Ramos (cell line): Measurements from ENCODE around the gene TFDP2.
"Not testable (repeated sequence)": the region's sequence is repeated elsewhere in the genome, so short reads cannot be mapped to it uniquely, and the experiment has no call there.

Experiments
- in situ Hi-C: fragments of 300-500 bp; cut with MboI; formaldehyde crosslinking; loops from one replicate; pipeline ENCODE4 v1.14.3; 2022; ENCODE audit warnings: low sequenced_read_pairs; ENCODE audit not compliant: unreplicated experiment

Gene TFDP2

GRCh38 chr3:142077859-142078500 is 71.4 kb downstream of the TFDP2 start:
- in situ Hi-C loops, result no loop called here

GRCh38 chr3:142077155-142077858 is 72.0 kb downstream of the TFDP2 start:
- in situ Hi-C loops, result no loop called here

GRCh38 chr3:142075656-142076055 is 73.7 kb downstream of the TFDP2 start:
- in situ Hi-C loops, result not testable (repeated sequence)

- in situ Hi-C loops, result no loop called here
Observed at GRCh38 chr3:142072816-142073215, 76.5 kb downstream of the TFDP2 start.

- in situ Hi-C loops, result no loop called here
Observed at GRCh38 chr3:142065932-142066331, 83.4 kb downstream of the TFDP2 start.

- in situ Hi-C loops, result no loop called here
Observed at GRCh38 chr3:142065344-142065743, 84.0 kb downstream of the TFDP2 start.

GRCh38 chr3:142064454-142064853 is 84.9 kb downstream of the TFDP2 start:
- in situ Hi-C loops, result no loop called here

GRCh38 chr3:142057331-142057725 is 92.0 kb downstream of the TFDP2 start:
- in situ Hi-C loops, result no loop called here

GRCh38 chr3:142056656-142057330 is 92.6 kb downstream of the TFDP2 start:
- in situ Hi-C loops, result no loop called here

GRCh38 chr3:142053835-142054234 is 95.5 kb downstream of the TFDP2 start:
- in situ Hi-C loops, result no loop called here

GRCh38 chr3:142053244-142053643 is 96.1 kb downstream of the TFDP2 start:
- in situ Hi-C loops, result no loop called here

- in situ Hi-C loops, result no loop called here
Observed at GRCh38 chr3:142051351-142051750, 98.0 kb downstream of the TFDP2 start.

GRCh38 chr3:142047021-142047369 is 102.3 kb downstream of the TFDP2 start:
- in situ Hi-C loops, result no loop called here

- in situ Hi-C loops, result no loop called here
Observed at GRCh38 chr3:142046320-142047020, 102.9 kb downstream of the TFDP2 start.

GRCh38 chr3:142040941-142041491 is 108.3 kb downstream of the TFDP2 start:
- in situ Hi-C loops, result no loop called here

- in situ Hi-C loops, result no loop called here
Observed at GRCh38 chr3:142035308-142035922, 113.9 kb downstream of the TFDP2 start.

- in situ Hi-C loops, result no loop called here
Observed at GRCh38 chr3:142033292-142033691, 116.1 kb downstream of the TFDP2 start.

GRCh38 chr3:142031575-142031974 is 117.8 kb downstream of the TFDP2 start:
- in situ Hi-C loops, result no loop called here

- in situ Hi-C loops, result no loop called here
Observed at GRCh38 chr3:142029791-142030190, 119.6 kb downstream of the TFDP2 start.

- in situ Hi-C loops, result no loop called here
Observed at GRCh38 chr3:142029052-142029642, 120.2 kb downstream of the TFDP2 start.
